ENCODE measurements around the gene FAM120C.

DNA sequence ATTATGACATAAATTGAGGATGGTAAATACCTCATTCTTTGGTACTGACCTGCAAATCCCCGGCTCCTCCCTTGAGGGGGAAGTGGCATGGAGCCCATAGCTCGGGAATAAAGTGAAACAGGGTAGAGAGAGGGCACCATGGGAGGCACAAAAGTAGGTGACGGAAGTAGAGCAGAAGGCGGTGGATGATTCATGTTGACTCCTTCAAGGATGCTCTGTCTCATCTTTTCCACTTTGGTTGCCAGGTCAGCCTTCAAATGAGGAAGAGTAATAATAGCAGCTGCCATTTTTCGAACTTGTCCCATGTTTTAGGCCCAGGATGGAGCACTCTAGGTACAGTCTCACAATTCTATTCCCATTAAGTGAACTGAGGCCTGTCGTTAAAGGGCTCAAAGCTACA lies 97.4 kb downstream of the FAM120C start:
- TF ChIP-seq POLR2A (IDR thresholded peaks at IDR 0.05; ENCODE audit: borderline replicate concordance, extremely low read depth, insufficient read depth, insufficient read length) (no peak), RAD21 (IDR thresholded peaks at IDR 0.05; ENCODE audit: low read depth) (no peak), CEBPB (IDR thresholded peaks at IDR 0.05; ENCODE audit: low read depth) (no peak), TCF7L2 (IDR thresholded peaks at IDR 0.05; ENCODE audit: borderline replicate concordance, extremely low read depth, insufficient read depth, insufficient read length) (no peak), ZFX (IDR thresholded peaks at IDR 0.05) (no peak), JUND (IDR thresholded peaks at IDR 0.05) (no peak), ZNF274 (IDR thresholded peaks at IDR 0.05; ENCODE audit: low read depth, low read length) (no peak)
- TF ChIP-seq, protein P1, sequence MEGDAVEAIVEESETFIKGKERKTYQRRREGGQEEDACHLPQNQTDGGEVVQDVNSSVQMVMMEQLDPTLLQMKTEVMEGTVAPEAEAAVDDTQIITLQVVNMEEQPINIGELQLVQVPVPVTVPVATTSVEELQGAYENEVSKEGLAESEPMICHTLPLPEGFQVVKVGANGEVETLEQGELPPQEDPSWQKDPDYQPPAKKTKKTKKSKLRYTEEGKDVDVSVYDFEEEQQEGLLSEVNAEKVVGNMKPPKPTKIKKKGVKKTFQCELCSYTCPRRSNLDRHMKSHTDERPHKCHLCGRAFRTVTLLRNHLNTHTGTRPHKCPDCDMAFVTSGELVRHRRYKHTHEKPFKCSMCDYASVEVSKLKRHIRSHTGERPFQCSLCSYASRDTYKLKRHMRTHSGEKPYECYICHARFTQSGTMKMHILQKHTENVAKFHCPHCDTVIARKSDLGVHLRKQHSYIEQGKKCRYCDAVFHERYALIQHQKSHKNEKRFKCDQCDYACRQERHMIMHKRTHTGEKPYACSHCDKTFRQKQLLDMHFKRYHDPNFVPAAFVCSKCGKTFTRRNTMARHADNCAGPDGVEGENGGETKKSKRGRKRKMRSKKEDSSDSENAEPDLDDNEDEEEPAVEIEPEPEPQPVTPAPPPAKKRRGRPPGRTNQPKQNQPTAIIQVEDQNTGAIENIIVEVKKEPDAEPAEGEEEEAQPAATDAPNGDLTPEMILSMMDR (IDR thresholded peaks at IDR 0.05 in 2 of 3, conservative IDR thresholded peaks at IDR 0.05 in 1 of 3; ENCODE audit: borderline replicate concordance in 1 of 3, insufficient read depth in 1 of 3, low read depth in 2 of 3, low read length in 2 of 3), result no peak
- TF ChIP-seq, protein P2, sequence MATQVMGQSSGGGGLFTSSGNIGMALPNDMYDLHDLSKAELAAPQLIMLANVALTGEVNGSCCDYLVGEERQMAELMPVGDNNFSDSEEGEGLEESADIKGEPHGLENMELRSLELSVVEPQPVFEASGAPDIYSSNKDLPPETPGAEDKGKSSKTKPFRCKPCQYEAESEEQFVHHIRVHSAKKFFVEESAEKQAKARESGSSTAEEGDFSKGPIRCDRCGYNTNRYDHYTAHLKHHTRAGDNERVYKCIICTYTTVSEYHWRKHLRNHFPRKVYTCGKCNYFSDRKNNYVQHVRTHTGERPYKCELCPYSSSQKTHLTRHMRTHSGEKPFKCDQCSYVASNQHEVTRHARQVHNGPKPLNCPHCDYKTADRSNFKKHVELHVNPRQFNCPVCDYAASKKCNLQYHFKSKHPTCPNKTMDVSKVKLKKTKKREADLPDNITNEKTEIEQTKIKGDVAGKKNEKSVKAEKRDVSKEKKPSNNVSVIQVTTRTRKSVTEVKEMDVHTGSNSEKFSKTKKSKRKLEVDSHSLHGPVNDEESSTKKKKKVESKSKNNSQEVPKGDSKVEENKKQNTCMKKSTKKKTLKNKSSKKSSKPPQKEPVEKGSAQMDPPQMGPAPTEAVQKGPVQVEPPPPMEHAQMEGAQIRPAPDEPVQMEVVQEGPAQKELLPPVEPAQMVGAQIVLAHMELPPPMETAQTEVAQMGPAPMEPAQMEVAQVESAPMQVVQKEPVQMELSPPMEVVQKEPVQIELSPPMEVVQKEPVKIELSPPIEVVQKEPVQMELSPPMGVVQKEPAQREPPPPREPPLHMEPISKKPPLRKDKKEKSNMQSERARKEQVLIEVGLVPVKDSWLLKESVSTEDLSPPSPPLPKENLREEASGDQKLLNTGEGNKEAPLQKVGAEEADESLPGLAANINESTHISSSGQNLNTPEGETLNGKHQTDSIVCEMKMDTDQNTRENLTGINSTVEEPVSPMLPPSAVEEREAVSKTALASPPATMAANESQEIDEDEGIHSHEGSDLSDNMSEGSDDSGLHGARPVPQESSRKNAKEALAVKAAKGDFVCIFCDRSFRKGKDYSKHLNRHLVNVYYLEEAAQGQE (IDR thresholded peaks at IDR 0.05; ENCODE audit: low read depth), result no peak
- TF ChIP-seq, protein P3, sequence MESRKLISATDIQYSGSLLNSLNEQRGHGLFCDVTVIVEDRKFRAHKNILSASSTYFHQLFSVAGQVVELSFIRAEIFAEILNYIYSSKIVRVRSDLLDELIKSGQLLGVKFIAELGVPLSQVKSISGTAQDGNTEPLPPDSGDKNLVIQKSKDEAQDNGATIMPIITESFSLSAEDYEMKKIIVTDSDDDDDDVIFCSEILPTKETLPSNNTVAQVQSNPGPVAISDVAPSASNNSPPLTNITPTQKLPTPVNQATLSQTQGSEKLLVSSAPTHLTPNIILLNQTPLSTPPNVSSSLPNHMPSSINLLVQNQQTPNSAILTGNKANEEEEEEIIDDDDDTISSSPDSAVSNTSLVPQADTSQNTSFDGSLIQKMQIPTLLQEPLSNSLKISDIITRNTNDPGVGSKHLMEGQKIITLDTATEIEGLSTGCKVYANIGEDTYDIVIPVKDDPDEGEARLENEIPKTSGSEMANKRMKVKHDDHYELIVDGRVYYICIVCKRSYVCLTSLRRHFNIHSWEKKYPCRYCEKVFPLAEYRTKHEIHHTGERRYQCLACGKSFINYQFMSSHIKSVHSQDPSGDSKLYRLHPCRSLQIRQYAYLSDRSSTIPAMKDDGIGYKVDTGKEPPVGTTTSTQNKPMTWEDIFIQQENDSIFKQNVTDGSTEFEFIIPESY (IDR thresholded peaks at IDR 0.05; ENCODE audit: extremely low read depth, insufficient replicate concordance, low read length), result no peak
